NCI-H187 (cell line): Measurements from ENCODE around the gene NGEF.

Experiments
- DNase-seq, 2 experiments: peaks; one replicate each; lab custom pipeline; 2025; lab: John Stamatoyannopoulos, UW

Gene NGEF

DNA sequence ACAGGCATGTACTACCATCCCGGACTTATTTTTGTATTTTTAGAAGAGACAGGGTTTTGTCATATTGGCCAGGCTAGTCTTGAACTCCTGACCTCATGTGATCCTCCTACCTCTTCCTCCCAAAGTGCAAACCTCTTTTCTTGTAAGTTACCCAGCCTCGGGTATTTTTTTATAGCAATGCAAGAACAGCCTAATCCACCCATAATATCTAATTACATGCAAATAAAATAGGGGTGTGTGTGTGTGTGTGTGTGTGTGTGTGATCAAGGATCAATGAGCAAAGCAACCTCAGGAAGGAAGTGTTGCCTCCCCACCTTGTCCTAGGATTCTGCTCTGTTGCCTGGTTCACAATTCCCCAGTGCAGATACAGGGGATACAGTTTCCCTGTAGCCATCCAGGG is 45.6 kb downstream of the NGEF start:
- DNase-seq = no peak

DNA sequence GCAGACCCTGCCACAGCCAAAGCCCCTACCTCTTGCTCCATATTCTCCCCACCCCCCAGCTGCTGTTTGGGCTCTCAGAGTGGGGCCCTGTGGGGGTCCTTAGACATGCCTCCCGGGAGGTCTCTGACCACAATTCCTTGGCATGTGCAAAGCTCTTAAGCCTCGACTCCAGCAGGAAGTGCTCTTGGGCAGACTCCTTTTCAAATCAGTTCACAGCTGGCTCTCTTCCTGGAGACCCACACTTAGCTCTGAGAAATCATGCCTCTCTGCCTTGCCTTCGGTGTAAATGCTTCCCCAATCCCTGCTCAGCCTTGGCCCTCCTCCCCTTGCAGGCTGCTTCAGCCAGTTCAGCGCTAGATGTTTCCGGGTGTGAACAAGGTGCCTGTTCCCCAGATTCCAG is 46.9 kb downstream of the NGEF start:
- DNase-seq = no peak

DNA sequence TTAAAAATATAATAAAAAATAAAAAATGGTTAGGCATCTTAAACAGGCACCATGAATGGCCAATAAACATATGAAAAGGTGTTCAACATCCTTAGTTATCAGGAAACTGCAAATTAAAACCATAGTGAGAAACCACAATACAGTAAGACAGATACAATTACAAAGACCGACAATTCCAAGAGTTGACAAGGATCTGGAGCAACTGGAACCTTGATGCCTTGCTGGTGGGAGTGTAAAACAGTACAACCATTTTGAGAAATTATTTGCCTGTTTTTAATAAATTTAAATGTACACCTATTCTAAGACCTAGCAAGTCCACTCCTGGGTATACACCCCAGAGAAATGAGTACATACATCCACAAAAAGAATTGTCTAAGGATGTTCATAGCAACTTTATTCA is 49.1 kb downstream of the NGEF start:
- no peak for DNase-seq

DNA sequence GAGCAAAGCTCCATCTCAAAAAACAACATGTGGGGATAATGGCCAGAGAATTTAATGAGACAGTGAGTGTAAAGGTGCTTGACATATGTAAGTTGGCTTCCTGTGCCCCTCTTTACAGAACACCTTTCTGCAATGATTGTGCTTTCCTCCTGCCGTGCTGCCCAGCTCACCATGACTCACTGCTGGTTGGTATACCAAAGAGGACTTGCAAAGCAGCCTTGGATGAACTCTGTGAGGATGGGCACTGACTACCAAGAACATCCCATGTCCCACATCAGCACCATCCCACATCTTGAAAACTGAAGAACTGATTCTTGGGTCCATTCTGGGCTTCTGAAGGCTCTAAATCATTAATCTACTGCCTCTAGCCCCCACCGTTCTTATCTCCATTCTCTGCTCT is 52.2 kb downstream of the NGEF start:
- DNase-seq = no peak

DNA sequence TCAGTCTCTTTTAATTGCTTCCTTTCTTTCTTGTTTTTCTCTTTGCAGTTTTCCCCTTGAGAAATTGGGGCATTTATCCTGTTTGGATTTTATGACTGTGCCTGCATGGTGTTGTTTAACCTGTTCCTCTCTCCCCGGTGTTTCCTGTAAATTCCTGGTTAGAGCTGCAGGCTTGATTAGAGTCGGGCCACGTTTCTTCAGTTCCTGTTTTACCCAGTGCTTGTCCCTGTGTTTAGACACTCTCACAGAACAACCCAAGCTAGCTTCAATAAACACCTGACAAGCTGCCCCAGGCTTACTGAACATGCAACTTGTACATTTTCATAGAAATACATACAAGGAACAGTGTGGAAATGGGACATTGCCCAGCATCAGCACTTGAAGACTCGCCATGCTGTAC is 53.9 kb downstream of the NGEF start:
- DNase-seq = no peak

DNA sequence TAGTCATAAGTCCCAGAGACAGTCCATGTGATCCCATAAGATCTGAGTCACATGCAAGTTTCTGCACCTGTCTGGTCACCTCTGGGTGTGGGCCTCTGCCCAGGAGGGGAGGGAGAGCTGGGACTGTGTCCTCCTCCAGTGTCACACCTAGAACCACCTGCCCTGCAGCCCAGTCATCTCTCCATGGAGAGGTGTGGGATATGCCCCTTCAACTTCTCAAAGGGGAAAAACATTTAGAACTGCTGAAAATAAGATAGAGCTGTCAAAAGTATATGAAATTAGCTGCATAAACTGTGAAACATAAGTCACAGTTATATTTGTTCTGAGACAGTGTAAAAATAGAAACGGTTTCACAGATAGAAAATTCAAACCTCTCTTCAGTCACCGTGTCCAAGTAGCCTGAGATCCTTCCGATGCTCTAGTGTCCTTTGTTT is 55.4 kb downstream of the NGEF start:
- no peak for DNase-seq

DNA sequence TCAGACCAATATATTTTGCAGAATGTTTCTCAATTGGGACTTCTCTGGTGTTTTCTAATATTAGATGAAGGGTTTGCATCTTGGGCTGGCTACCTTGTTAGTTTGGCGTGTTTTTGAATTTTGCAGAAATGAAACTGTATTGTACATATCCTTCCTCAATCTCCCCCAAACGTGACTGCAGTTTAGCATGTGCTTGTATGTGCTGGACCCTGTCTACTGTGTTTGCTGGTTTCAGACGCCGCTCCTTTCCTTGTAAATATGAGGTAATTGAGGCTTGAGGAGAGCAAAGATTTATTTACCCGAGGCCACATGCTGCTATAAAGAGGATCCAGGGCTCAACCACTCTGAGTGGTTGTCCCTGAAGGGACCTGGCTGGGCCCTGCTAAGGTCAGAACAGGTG is 57.2 kb downstream of the NGEF start:
- no peak for DNase-seq

DNA sequence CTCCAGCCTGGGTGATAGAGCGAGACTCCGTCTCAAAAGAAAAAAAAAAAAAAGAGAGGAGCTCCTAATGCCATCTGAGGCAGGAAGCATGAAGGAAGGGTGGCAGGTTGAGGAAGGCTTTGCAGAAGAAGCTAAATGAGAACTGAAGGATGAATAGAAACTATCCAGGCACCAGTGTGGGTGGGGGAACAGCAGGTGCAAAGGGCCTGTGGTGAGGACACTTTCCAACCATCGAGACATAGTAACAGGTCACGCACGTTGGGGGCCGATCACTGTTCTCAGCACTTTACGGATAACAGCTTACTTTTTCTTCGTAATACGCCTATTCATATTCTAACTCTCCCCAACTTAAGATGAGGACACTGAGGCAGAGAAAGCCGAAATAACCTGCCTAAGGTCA is 58.4 kb downstream of the NGEF start:
- DNase-seq = no peak

DNA sequence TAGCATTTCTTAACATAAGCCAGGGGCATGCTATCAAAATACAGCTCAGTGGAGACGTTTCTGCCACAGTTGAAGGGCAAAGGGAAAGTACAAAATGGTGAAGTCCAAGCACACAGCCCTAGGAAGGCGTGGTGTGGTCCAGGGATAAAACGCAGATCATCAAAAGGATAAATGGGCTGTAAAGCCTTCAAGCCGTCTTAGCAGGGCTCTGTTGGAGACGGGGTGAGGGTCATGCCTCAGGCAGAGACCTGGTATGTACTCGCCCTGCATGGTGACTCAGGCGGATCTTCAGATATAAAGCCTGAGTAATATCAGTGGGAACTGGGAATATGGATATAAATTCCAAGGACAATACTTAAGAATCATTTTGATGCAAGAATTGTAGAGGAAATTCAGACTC is 61.2 kb downstream of the NGEF start:
- DNase-seq = no peak

DNA sequence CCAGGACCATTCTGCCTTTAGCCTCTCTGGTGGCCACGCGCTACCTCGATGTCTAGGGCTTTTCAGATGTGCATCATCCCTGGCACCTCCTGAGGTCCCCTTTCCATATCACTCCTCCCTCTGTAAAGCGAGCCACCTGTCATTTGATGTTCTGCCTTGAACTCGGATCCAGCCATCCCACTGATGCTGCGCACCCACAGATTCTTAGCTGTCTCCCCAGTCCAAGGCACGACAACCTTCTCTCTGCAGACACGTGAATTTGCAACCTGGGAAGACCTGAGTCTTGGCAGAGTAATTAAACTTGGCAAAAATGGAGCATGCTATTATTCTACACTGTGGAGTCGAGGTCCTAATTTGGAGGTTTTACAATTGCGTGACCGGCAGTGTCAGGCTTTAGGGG is 61.9 kb downstream of the NGEF start:
- no peak for DNase-seq

DNA sequence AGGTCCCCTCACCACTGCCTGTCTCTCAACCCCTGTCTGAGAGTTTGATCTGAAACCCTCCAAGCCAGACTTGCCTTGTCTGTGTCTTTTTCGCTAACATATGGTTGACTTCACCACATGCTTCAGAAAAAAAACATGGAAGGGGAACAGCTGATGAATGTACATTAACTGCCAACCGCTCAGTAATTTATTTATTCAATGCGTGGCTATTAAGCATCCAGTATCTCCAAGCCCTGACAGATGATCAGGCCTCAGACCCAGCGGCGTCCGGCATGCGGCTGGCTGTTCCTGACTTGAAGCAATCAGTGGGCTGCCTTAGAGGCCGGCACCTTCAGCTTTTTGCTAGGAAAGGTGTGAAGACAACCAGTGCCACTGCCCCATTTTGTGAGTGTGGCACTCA is 62.3 kb downstream of the NGEF start:
- no peak for DNase-seq

DNA sequence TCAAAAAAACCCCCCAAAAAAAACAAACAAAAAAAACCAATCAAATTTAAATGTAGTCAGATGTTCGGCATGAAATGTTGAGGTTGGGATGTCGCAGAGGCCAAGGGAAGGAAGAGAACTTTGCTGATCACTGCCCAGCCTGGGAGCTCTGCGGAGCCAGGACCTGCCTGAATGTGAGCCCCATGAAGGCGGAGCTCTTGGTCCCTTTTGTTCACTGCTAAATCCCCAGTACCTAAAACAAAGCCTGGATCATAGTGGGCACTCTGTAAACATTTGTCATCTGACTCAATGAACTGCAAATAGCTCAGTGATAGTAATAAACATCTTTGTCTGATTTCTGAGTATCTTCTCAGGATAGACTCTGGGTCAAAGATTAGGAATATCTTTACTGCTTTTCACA is 64.0 kb downstream of the NGEF start:
- no peak for DNase-seq

DNA sequence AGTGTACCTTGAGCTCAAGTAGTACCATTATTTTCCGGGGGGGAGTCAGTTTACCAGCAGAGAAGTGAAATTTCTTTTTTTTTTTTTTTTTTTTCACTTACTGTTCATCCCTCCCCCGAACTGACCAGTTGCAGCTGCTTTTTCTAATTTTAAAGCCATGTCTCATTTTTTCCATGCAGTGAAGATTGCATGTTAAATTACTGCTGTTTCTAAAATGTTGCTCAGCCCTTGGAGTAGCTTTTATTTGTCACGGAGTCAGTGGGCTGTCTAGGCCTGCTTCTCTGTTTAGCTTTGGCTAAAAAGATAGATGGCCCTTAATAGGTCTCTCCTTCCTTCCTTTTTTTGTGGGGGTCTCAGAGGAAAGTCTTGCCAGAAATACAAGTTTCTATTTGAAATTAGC is 70.2 kb downstream of the NGEF start:
- DNase-seq = no peak

DNA sequence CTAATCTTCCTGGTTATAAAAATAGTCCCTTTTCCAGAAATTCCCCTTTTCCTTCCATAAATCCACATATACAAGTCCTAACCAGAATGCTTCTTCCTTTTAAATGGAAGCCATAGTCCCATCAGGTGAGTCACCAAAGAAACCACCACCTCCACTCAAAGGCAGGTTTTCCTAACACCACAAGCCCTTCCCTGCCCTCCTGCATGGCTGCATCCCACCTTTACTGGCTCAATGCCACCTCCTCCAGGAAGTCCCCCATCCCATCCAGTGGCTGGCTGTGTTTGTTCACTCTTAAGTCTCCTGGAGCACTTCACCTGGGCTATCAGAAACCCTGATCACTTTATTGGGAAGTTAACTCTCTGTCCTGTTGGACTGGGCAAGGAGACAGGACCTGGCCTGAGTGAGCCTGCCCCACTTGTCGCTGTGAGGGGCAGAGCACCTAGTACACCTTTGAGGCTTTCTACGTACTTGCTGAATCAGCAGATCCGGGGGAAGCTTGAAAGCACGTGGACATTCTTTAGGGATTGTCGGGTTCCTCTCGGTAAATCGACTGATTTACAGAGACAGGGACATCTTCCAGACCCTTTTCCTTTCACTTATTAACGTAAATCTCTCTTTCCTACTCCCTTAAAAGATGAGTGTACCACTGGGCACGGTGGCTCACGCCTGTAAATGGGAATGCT is 71.0 kb downstream of the NGEF start:
- no peak for DNase-seq

DNA sequence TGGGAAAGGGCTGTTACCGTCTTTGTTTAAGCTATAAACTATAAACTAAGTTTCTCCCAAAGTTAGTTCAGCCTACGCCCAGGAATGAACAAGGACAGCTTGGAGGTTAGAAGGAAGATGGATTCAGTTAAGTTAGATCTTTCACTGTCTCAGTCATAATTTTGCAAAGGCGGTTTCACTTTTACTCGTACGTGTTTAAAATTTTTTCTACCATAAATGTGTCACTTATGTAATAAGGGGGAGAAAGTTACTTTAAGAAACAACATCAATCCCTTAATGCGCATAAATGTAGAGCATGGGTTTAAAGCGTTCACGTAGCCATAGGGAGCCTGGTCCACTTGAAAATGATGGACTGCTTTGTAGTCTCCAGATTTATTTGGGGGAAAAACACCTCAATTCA is 71.7 kb downstream of the NGEF start:
- DNase-seq = no peak

DNA sequence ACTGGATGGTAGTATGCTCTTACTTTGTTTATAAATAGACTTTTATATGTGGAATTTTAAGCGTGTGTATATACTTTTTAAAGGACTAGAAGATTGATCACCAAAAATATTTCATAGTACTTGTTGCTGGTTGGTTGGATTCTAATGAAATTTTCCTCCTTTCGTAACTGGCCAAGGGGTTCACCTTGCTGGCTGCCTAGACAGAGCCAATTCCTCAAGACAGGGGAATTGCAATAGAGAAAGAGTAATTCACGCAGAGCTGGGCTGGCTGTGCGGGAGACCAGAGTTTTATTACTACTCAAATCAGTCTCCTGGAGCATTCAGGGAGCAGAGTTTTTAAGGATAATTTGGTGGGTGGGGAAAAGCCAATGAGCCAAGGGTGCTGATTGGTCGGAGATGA is 72.3 kb downstream of the NGEF start:
- DNase-seq = no peak

DNA sequence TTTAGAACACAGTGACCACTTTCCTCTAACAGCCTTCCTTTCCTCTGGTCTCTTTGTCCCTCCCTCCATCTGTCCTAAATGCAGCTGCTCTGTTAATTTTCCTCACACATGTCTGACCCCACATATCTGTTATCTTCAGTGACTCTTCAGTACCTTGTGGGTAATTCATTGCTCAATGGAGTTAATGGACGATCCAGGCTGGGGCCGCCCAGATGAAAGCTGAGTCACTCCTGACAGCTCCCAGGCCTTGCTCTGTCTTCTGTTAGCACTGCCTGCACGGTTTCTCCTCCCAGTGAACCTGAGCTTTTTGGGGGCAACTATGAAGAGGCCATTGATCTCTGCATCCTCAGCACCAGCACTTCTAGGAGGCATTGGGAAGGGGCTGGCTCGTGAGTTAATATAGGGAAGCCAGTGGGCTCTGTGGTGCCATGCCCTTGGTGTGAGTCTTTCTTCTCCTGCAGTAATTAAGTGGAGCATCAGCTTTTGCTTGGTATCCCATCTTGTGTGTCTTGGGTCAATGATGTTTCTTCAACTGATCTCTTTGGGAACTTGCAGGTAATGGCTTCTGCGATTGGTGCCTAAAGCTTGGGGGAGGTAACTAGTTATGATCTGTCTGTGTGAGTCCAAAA is 75.7 kb downstream of the NGEF start:
- DNase-seq = no peak

DNA sequence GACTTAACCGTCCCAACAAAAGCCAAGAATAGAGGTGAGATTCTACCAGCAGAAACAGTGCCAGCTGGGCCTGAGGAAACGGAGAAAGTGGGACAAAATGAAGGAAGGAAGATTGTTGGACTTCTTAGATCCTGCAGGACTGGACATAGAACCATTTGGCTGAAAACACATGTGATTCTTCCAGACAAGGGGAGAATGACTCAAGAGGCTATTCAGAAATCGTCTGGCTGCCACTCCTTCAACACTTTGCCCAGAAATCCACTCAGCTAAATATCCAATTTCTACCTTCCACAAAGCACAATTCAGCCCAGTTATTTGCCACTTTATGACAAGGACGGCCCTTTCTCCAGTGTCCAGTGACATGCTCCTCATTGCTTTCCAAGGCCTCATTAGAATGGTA is 81.4 kb downstream of the NGEF start:
- no peak for DNase-seq

DNA sequence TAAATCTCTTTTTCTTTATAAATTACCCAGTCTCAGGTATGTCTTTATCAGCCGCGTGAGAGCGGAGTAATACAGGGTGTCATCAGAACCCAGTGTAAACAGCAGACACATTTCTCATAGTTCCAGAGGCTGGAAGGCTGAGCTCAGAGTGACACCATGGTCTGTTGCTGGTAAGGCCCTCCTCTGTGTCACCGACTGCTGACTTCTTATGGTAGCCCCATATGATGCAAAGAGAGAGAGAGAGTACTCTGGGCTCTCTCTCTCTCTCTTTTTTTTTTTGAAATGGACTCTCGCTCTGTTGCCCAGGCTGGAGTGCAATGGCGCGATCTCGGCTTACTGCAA is 83.0 kb downstream of the NGEF start:
- no peak for DNase-seq

DNA sequence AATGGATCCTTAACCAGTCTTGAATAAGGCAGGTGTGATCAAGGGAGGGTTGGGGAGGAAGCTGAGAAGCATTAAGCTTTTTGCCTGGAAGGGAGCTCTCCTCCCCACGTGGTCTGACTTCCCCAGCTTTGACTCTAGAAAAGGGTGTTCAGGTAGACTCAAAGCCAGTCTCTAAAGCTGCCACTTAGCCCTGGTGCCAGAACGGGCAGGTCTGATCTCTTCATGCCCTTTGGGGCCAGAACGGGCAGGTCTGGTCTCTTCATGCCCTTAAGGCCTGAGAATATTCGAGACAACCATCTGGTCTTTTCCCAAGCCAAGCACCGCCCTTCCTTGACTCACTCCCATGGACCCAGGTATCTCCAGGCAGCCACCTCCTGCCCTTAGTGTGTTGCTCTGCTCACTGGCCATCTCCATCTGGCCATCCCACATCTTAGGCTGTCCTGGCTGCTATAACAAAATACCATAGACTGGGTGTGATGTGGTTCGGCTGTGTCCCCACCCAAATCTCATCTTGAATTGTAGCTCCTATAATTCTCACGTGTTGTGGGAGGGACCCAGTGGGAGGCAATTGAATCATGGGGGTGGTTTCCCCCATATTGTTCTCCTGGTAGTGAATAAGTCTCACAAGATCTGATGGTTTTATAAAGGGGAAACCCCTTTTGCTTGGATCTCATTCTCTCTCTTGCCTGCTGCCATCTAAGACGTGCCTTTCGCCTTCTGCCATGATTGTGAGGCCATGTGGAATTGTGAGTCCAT is 83.6 kb downstream of the NGEF start:
- no peak for DNase-seq

DNA sequence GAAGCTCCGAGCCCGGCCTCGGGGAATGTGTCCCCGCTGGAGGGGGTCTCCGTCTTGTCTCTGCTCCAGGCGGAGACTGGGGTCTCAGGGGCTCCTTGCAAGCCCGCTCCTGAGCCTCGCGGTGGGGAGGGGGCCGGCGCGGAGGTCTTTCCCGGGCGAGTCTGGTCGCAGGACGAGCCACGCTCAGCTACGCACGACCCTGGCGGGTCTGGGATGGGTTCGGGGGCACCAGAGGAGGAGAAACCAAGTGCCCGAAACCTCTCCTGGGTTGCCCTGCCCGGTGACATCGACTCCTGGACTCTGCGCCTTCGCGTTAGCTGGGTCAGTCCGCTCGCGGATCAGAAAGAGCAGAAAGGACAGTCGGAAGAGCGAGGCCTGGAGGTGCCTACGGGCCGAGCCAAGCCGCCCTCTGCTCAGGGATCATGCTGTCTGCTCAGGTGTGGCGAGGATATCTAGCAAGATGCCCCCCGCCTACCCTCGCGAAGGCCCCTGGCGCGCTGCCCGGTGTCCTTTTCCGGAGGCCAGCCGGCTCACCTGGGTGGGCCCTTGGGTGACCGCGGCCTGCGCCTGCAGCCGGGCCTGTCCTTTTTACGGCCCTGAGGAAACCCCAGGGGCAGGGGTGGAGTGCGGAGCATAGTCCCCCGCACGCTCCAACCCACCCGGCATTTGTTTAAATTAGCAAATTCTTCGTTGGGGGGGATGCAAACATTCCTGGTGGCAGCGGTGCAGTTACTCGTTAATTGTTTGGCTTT is 84.3 kb downstream of the NGEF start:
- DNase-seq = no peak

DNA sequence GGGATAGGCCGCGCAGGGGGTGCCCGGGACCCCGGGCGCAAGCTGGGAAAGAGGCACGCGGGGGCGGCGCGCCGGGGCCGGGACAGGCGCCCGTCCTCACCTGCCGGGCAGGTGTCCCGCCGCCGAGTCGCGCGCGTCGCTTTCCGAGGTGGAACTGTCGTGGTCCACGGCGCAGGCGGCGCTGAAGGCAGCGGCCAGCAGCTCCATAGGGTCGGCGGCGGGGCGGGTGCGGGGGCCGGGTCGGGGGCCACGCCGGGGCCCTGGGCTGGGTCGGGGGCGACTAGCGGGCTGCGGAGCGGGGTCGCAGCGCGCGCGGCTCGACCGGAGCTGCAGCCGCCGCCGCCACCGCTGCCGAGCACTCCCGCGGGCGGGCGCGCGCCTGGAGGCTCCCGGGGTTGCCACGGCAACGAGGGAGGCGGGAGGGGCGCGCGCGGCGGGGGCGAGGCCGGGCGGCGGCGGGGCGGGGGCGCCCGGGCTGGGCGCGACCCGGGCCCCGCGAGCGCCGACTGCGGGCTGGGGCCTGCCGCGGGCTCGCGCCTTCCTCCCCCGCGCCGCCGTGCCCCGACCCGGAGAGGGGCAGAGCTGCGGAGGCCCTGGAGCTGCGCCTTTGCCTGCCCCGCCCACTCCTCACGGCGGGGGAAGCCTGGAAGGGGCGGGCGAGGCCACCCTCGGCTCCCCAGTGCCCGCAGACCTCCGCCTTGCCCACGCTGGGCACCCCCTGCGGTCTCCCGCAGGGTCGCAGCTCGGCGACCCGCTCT is 85.1 kb downstream of the NGEF start:
- no peak for DNase-seq
